OCI-LY7 (cell line): ENCODE results near the gene GNE. TPM values are rescaled to one million over a fixed set of nuclear protein-coding genes. Genes with fewer than 3 reads are reported as not detected.
A peak's percentile ranks its signal among the peaks of the same experiment; 100 is the strongest.

Experiments
- BruUV-seq: library from RNA; stranded (reverse); fragments of 400-500 nt; replicated peaks from 2 replicates; lab custom pipeline; 2021; lab: Mats Ljungman, UMichigan
- CTCF ChIA-PET: fragments of 300-600 bp; sonication (Branson Sonifier 250); formaldehyde crosslinking; loops from one replicate; lab custom pipeline; 2022; ENCODE audit warnings: antibody characterized with exemption; ENCODE audit not compliant: unreplicated experiment; lab: Charles Lee
- POLR2A ChIA-PET: fragments of 300-600 bp; sonication (Branson Sonifier 250); formaldehyde crosslinking; loops from one replicate; lab custom pipeline; 2022; ENCODE audit warnings: antibody characterized with exemption; lab: Charles Lee
- DNase-seq: peaks from one replicate; pipeline ENCODE4 v3.0.0-alpha.2; 2015; ENCODE audit warnings: low spot score
- H2AFZ ChIP-seq: fragments of 200-600 bp; sonication (generic), shearing (Covaris generic); 2 replicates; pipeline ENCODE4 v1.6.1; 2014; ENCODE audit warnings: mild to moderate bottlenecking, antibody characterized with exemption, low read length, moderate library complexity
- H3K27ac ChIP-seq: fragments of 200-600 bp; sonication (generic); 2 replicates; pipeline ENCODE4 v1.5.1; 2014; ENCODE audit warnings: mixed run types, low read depth, mild to moderate bottlenecking, moderate library complexity, low read length, inconsistent platforms; ENCODE audit not compliant: poor library complexity, severe bottlenecking
- H3K36me3 ChIP-seq: fragments of 200-600 bp; sonication (generic); 2 replicates; pipeline ENCODE4 v1.6.1; 2014; ENCODE audit warnings: mild to moderate bottlenecking, antibody characterized with exemption, low read length, moderate library complexity, mixed read lengths; ENCODE audit not compliant: insufficient read depth
- H3K4me1 ChIP-seq: fragments of 200-600 bp; sonication (generic); 2 replicates; pipeline ENCODE4 v1.5.1; 2014; ENCODE audit warnings: mild to moderate bottlenecking, low read length; ENCODE audit not compliant: insufficient read depth, poor library complexity, severe bottlenecking
- H3K4me2 ChIP-seq: fragments of 200-600 bp; sonication (generic); 2 replicates; pipeline ENCODE4 v1.6.1; 2014; ENCODE audit warnings: mild to moderate bottlenecking, low read length
- H3K4me3 ChIP-seq: fragments of 200-600 bp; sonication (generic); 2 replicates; pipeline ENCODE4 v1.5.1; 2014; ENCODE audit warnings: mild to moderate bottlenecking, low read depth, low read length; ENCODE audit not compliant: poor library complexity, severe bottlenecking
- H3K79me2 ChIP-seq: fragments of 200-600 bp; sonication (generic); 2 replicates; pipeline ENCODE4 v1.6.1; 2016; ENCODE audit warnings: low read depth, mild to moderate bottlenecking, low read length, moderate library complexity, mixed read lengths; ENCODE audit not compliant: insufficient read depth
- H3K9me2 ChIP-seq: fragments of 200-600 bp; sonication (generic); 2 replicates; pipeline ENCODE4 v1.6.1; 2016; ENCODE audit warnings: mild to moderate bottlenecking, low read length, mixed read lengths; ENCODE audit not compliant: insufficient read depth
- H3K9me3 ChIP-seq: fragments of 200-600 bp; sonication (generic); 2 replicates; pipeline ENCODE4 v1.6.1; 2014; ENCODE audit warnings: mild to moderate bottlenecking, mixed run types, low read length, mixed read lengths
- H4K20me1 ChIP-seq: fragments of 200-600 bp; sonication (generic); 2 replicates; pipeline ENCODE4 v1.6.1; 2014; ENCODE audit warnings: mild to moderate bottlenecking, antibody characterized with exemption, low read length, moderate library complexity, mixed read lengths; ENCODE audit not compliant: insufficient read depth
- EZH2phosphoT487 ChIP-seq: fragments of 200-600 bp; sonication (generic); IDR thresholded peaks from 2 replicates; pipeline ENCODE4 v1.6.1; 2018; ENCODE audit warnings: low read depth, borderline replicate concordance, mild to moderate bottlenecking, mixed run types, antibody characterized with exemption, low read length, moderate library complexity, mixed read lengths
- intact Hi-C: fragments of 100-400 bp; cut with micrococcal nuclease; formaldehyde crosslinking; loops from one replicate; pipeline ENCODE4 v1.10.0; 2022; ENCODE audit not compliant: unreplicated experiment
- total RNA-seq, 2 experiments: library from RNA; depleted of rRNA in 1 of 2; stranded (reverse); fragments of >200 nt in 1 of 2; shearing (Covaris generic) in 1 of 2; gene quantifications; 2 replicates each; pipeline ENCODE4 v1.2.3, GENCODE V29; 2014 to 2022
- TF ChIP-seq, protein P1 (sequence below): fragments of 200-600 bp; sonication (generic); conservative IDR thresholded peaks from 2 replicates; pipeline ENCODE4 v1.5.1; 2014; ENCODE audit warnings: mild to moderate bottlenecking, antibody characterized with exemption, low read length, moderate library complexity, mixed read lengths

GNE gene
- total RNA-seq, 2 experiments from 2014 or later, result 15.5 to 27.7 TPM

DNA sequence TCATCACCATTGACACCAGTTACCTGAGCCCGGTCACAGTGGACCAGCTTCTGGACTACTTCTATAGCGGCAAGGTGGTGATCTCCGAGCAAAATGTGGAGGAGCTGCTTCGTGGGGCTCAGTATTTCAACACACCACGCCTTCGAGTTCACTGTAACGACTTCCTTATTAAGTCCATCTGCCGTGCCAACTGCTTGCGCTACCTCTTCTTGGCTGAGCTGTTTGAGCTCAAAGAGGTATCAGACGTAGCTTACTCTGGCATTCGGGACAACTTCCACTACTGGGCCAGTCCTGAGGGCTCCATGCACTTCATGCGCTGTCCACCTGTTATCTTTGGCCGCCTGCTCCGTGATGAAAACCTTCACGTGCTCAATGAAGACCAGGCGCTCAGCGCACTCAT lies 88.5 kb downstream of the GNE start:
- Histone ChIP-seq H3K4me1 (peaks cover 3% of the 10 kb centered on the region), H3K27ac (no peak overlapping the region), H2AFZ (no peak overlapping the region), H3K4me2 (no peak overlapping the region), H3K9me2 (no peaks in the 10 kb centered on the region), H3K9me3 (no peaks in the 10 kb centered on the region), H3K4me3 (no peak overlapping the region), H4K20me1 (no peaks in the 10 kb centered on the region), H3K79me2 (no peaks in the 10 kb centered on the region), H3K36me3 (no peaks in the 10 kb centered on the region)
- CTCF ChIA-PET, result no interaction called here
- POLR2A ChIA-PET, result interaction anchor here (0.6 kb wide), 1 partner anchor 1593 kb away, joined by 4 read pairs; no protein-coding TSS in a partner anchor
- no peak for DNase-seq
- BruUV-seq, result no TSS peak
- intact Hi-C loops, result loop anchor here (10.0 kb wide), 1 partner anchor 135 kb away; the partner anchor contains the start of gene RECK
- TF ChIP-seq EZH2phosphoT487, result no peak
- TF ChIP-seq, protein P1, sequence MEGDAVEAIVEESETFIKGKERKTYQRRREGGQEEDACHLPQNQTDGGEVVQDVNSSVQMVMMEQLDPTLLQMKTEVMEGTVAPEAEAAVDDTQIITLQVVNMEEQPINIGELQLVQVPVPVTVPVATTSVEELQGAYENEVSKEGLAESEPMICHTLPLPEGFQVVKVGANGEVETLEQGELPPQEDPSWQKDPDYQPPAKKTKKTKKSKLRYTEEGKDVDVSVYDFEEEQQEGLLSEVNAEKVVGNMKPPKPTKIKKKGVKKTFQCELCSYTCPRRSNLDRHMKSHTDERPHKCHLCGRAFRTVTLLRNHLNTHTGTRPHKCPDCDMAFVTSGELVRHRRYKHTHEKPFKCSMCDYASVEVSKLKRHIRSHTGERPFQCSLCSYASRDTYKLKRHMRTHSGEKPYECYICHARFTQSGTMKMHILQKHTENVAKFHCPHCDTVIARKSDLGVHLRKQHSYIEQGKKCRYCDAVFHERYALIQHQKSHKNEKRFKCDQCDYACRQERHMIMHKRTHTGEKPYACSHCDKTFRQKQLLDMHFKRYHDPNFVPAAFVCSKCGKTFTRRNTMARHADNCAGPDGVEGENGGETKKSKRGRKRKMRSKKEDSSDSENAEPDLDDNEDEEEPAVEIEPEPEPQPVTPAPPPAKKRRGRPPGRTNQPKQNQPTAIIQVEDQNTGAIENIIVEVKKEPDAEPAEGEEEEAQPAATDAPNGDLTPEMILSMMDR, result no peak

DNA sequence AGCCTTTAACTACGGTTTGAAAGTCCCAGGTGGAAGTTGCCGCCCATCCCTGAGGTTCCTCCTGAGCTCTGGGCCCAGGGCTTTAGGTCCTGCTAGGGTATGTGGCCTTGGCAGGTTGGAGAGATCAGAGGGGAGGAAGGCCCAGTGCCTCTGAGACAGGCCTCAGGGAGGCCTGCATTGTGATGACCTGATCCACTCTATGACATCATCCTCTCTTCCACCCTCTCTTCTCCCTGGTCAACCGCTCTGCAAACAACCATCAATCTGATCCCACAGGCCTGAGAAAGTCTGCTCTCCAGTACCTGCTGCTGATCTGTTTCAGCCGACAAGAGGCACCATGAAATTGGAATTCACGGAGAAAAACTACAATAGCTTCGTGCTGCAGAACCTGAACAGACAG lies 89.1 kb downstream of the GNE start, which contains the start of gene CCIN:
TSS of gene CCIN (plus strand) at position 223 of the 400 bp plus-strand sequence. CDS start at position 338, 115 bp downstream.
- Histone ChIP-seq H3K4me1 (peaks cover 3% of the 10 kb centered on the region), H3K79me2 (no peaks in the 10 kb centered on the region), H3K27ac (no peak within 1 kb of the TSS), H3K36me3 (no peaks in the 10 kb centered on the region), H4K20me1 (no peaks in the 10 kb centered on the region), H3K9me3 (no peaks in the 10 kb centered on the region), H3K9me2 (no peaks in the 10 kb centered on the region), H3K4me3 (no peak within 1 kb of the TSS), H2AFZ (no peak within 1 kb of the TSS), H3K4me2 (no peak within 1 kb of the TSS)
- no peak for TF ChIP-seq EZH2phosphoT487
- intact Hi-C loops, result loop anchor here (10.0 kb wide), 1 partner anchor 134 kb away; the partner anchor contains the start of gene RECK
- BruUV-seq, result no TSS peak
- POLR2A ChIA-PET, result no interaction called here
- CTCF ChIA-PET, result no interaction called here
- no peak for DNase-seq

DNA sequence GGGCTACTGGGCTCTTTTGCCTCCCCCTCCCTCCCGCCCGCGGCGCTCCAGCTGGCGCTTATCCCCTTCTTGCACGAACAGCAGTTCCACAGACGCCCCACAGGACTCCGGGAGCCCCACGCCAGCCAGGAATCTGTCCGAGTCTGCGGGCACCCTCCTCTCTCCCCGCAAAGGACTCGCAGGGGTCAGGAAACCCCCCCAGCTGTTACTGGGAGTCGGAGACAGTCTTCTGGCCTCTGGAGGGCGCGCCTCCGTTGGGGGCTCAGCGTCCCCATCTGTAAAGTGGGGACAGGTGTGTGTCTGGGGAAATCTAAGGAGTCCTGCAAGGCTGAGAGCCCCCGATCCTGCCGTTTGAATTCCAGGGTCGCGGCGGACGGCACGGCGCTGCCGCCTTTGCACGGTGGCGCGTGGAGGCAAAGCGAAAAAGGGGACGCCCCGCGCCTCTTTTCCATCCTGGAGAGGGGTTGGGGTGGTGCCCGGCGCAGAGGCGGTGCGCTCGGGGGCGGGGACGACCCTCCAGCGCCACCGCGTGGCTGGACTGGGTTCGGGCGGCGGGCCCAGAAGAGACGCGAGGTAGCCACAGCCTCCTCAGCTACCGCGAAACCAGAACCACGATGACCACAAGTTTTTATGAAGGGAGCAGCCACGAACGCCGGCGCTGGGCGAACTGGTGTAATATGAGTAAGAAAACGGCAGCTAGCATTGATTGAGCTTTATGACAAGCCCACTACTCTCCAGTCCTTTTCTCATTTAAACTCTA lies 91.9 kb downstream of the GNE start:
- H4K20me1 ChIP-seq, result no peaks in the 10 kb centered on the region
- H3K9me2 ChIP-seq, result no peaks in the 10 kb centered on the region
- no TSS peak for BruUV-seq
- POLR2A ChIA-PET, result interaction anchor here (0.6 to 1.6 kb wide), 7 partner anchors 15 to 1149 kb away, joined by 3 to 13 read pairs (median 4); no protein-coding TSS in a partner anchor
- CTCF ChIA-PET, result interaction anchor here (0.7 to 4.1 kb wide), 4 partner anchors 14 to 226 kb away, joined by 3 to 31 read pairs (median 4); partner anchors contain the start of gene CLTA
- no peak for TF ChIP-seq EZH2phosphoT487
- TF ChIP-seq, protein P1, result peak; percentile 93
- no peak overlapping the region for H3K27ac ChIP-seq
- peak; percentile 76 for DNase-seq
- H3K4me2 ChIP-seq, result peak overlapping the region; percentile 89
- intact Hi-C loops, result loop anchor here (1.0 to 10.0 kb wide), 5 partner anchors 12 to 212 kb away; partner anchors contain the start of gene RECK
- no peaks in the 10 kb centered on the region for H3K9me3 ChIP-seq
- H3K36me3 ChIP-seq, result no peaks in the 10 kb centered on the region
- H3K79me2 ChIP-seq, result no peaks in the 10 kb centered on the region
- peak overlapping the region; percentile 69 for H3K4me3 ChIP-seq
- peak overlapping the region; percentile 89 for H2AFZ ChIP-seq
- H3K4me1 ChIP-seq, result peaks cover 3% of the 10 kb centered on the region
